Measurements from ENCODE around the gene HK2. TPM values are rescaled to one million over a fixed set of nuclear protein-coding genes. Genes with fewer than 3 reads are reported as not detected.
"Not testable (repeated sequence)": the region's sequence is repeated elsewhere in the genome, so short reads cannot be mapped to it uniquely, and the experiment has no call there.

HK2 gene
- total RNA-seq, 1 donor from 2014 or later, result 16.9 TPM

GRCh38 chr2:74889159-74889558, 55.2 kb downstream of the HK2 start:
- peaks cover 48% of the 10 kb centered on the region for H3K36me3 Mint-ChIP-seq
- no peaks in the 10 kb centered on the region for H3K9me3 Mint-ChIP-seq
- H3K4me3 Mint-ChIP-seq, result no peak overlapping the region
- TF ChIP-seq, protein P1, sequence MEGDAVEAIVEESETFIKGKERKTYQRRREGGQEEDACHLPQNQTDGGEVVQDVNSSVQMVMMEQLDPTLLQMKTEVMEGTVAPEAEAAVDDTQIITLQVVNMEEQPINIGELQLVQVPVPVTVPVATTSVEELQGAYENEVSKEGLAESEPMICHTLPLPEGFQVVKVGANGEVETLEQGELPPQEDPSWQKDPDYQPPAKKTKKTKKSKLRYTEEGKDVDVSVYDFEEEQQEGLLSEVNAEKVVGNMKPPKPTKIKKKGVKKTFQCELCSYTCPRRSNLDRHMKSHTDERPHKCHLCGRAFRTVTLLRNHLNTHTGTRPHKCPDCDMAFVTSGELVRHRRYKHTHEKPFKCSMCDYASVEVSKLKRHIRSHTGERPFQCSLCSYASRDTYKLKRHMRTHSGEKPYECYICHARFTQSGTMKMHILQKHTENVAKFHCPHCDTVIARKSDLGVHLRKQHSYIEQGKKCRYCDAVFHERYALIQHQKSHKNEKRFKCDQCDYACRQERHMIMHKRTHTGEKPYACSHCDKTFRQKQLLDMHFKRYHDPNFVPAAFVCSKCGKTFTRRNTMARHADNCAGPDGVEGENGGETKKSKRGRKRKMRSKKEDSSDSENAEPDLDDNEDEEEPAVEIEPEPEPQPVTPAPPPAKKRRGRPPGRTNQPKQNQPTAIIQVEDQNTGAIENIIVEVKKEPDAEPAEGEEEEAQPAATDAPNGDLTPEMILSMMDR (IDR thresholded peaks at IDR 0.05; ENCODE audit: unreplicated experiment), result no peak
- H3K4me1 Mint-ChIP-seq, result no peaks in the 10 kb centered on the region
- DNase-seq (ENCODE audit: low spot score in 2 of 2, unreplicated experiment in 2 of 2), result no peak
- H3K27me3 Mint-ChIP-seq (ENCODE audit: low read depth), result no peaks in the 10 kb centered on the region
- H3K27ac Mint-ChIP-seq, result no peak overlapping the region

GRCh38 chr2:74890711-74891110, 56.8 kb downstream of the HK2 start:
- Mint-ChIP-seq H3K4me1 (no peaks in the 10 kb centered on the region), H3K27me3 (ENCODE audit: low read depth) (no peaks in the 10 kb centered on the region), H3K27ac (no peak overlapping the region), H3K4me3 (no peak overlapping the region), H3K36me3 (peaks cover 48% of the 10 kb centered on the region), H3K9me3 (peaks cover 7% of the 10 kb centered on the region)
- DNase-seq (ENCODE audit: low spot score in 2 of 2, unreplicated experiment in 2 of 2), result no peak
- TF ChIP-seq, protein P1 (IDR thresholded peaks at IDR 0.05; ENCODE audit: unreplicated experiment), result no peak

DNA sequence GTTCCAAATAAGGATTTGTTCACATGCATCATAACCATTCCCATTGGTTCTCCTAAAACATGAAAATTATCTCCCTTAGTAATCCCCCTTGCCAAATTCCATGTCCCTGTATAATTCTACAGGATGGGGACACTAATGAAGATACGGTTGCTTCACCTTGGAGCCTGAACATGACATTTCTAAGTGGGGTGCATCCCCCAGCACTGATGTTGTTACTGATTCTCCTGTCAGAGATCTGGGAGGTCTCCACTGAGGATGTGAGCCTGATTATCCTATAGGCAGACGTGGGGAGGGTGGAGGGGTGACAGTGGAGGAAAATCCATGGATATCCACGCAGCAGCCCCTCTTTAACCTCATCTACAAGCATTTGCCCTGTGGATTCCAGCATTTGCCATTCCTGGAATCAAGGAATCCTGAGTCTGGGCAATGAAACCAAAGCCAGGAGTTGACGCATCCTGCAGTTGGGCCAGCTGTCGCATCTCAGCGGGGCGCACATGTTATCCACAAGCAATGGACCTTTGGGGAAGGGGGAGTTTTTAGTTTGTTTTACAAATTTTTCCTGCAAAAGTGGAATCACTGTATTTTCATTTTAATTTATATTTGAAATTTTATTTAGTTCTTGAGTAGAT, 57.3 kb downstream of the HK2 start:
- H3K36me3 Mint-ChIP-seq, result peaks cover 46% of the 10 kb centered on the region

DNA sequence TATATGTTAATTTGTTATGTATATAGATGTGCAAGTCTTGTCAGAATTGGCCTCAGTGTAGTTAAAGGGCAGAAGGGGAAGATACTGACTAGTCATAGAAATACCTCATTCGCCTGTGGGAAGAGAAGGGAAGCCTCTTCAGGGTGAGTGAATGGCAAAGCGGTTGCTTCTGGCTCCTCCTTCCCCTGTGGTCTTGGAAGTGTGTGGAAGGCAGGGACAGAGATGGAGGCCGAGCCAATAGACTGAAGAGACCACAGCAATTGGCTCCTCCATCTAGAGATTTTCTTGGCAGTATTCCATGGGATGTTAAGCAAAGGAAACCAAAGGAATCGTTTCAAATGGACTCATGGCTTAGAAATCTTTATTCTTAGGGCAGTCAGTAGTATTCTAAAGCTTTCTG, 57.9 kb downstream of the HK2 start:
- H3K4me3 Mint-ChIP-seq; H3K27me3 Mint-ChIP-seq (ENCODE audit: low read depth); H3K27ac Mint-ChIP-seq; H3K9me3 Mint-ChIP-seq; H3K4me1 Mint-ChIP-seq; DNase-seq (ENCODE audit: low spot score in 2 of 2, unreplicated experiment in 2 of 2): not testable (repeated sequence)
- H3K36me3 Mint-ChIP-seq, result peaks cover 40% of the 10 kb centered on the region

More for the DNA sequence above, 57.3 kb downstream of the HK2 start:
- DNase-seq (ENCODE audit: low spot score in 2 of 2, unreplicated experiment in 2 of 2), result no peak
- TF ChIP-seq, protein P1 (IDR thresholded peaks at IDR 0.05; ENCODE audit: unreplicated experiment), result no peak
- H3K4me3 Mint-ChIP-seq, result no peak overlapping the region
- H3K27ac Mint-ChIP-seq, result no peak overlapping the region
- H3K9me3 Mint-ChIP-seq, result peaks cover 7% of the 10 kb centered on the region
- H3K27me3 Mint-ChIP-seq (ENCODE audit: low read depth), result no peaks in the 10 kb centered on the region
- H3K4me1 Mint-ChIP-seq, result no peaks in the 10 kb centered on the region

DNA sequence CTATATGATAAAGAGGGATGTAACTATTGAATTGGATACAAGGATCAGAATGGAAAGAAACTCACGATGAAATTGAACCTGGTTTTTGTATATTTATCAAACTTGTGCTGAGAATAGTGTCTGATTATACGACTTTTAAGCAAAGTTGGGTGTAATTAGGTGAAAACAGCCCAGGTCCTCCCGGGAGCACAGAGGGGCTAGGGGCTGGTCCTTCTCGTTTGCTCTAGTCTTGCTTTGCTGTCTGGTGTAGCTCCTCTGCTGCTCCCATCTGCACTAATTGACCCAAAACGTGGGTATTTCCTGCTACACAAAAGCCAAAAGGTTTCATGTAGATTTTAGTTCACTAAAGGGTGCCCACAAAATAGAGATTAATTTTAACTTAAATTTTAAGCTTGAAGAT, 58.7 kb downstream of the HK2 start:
- TF ChIP-seq, protein P1 (IDR thresholded peaks at IDR 0.05; ENCODE audit: unreplicated experiment), result no peak
- Mint-ChIP-seq H3K36me3 (peaks cover 36% of the 10 kb centered on the region), H3K9me3 (peaks cover 7% of the 10 kb centered on the region), H3K4me3 (no peak overlapping the region), H3K27me3 (ENCODE audit: low read depth) (no peaks in the 10 kb centered on the region), H3K27ac (no peak overlapping the region), H3K4me1 (no peaks in the 10 kb centered on the region)
- no peak for DNase-seq (ENCODE audit: low spot score in 2 of 2, unreplicated experiment in 2 of 2)

- Mint-ChIP-seq H3K27me3 (ENCODE audit: low read depth) (no peaks in the 10 kb centered on the region), H3K4me1 (no peaks in the 10 kb centered on the region), H3K36me3 (peaks cover 29% of the 10 kb centered on the region), H3K4me3 (no peak overlapping the region), H3K27ac (no peak overlapping the region), H3K9me3 (peaks cover 13% of the 10 kb centered on the region)
- TF ChIP-seq, protein P1 (IDR thresholded peaks at IDR 0.05; ENCODE audit: unreplicated experiment), result no peak
- no peak for DNase-seq (ENCODE audit: low spot score in 2 of 2, unreplicated experiment in 2 of 2)
These were observed 59.4 kb downstream of the HK2 start for GRCh38 chr2:74893332-74893731.

Measured in mesothelial cell of epicardium (in vitro differentiated cells).